ENCODE data around the gene COQ8B. TPM values are rescaled to one million over a fixed set of nuclear protein-coding genes. Genes with fewer than 3 reads are reported as not detected.

The COQ8B gene
- total RNA-seq, 1 donor from 2014 or later = 51.1 TPM

DNA sequence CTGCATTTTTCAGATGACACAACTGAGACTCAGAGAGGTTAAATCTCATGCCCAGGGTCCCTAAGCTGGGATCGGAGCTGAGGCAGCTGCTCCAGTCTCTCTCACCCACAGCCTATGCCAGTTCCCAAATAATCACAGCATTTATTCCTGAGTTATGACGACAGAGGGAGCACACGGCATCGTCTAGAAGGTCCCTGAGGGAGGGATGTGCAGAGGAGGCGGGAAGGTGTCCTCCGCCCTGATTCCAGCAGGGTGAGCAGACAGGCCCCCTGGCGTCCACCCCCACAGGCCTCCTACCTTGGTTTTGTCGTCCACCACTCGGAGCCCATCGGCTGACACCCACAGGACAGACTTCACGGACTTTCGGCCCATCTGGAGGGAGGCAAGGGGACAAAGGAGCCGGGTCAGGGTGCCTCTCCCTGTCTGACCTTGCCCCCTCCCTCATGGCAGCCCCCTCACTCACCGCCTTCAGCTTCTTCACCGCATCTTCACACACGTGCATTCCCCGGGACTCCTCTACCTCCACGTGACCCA lies 34.2 kb downstream of the COQ8B start:
- no peak for TF ChIP-seq POLR2AphosphoS5 (IDR thresholded peaks at IDR 0.05; ENCODE audit: insufficient read depth in 1 of 2, low read depth in 1 of 2)
- TF ChIP-seq, protein P1, sequence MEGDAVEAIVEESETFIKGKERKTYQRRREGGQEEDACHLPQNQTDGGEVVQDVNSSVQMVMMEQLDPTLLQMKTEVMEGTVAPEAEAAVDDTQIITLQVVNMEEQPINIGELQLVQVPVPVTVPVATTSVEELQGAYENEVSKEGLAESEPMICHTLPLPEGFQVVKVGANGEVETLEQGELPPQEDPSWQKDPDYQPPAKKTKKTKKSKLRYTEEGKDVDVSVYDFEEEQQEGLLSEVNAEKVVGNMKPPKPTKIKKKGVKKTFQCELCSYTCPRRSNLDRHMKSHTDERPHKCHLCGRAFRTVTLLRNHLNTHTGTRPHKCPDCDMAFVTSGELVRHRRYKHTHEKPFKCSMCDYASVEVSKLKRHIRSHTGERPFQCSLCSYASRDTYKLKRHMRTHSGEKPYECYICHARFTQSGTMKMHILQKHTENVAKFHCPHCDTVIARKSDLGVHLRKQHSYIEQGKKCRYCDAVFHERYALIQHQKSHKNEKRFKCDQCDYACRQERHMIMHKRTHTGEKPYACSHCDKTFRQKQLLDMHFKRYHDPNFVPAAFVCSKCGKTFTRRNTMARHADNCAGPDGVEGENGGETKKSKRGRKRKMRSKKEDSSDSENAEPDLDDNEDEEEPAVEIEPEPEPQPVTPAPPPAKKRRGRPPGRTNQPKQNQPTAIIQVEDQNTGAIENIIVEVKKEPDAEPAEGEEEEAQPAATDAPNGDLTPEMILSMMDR (IDR thresholded peaks at IDR 0.05) = no peak
- no peak for TF ChIP-seq POLR2A (IDR thresholded peaks at IDR 0.05)
- Histone ChIP-seq H3K27ac (no peak overlapping the region), H3K36me3 (peaks cover 0 to 78% of the 10 kb centered on the region in 2 donors), H3K9me3 (no peaks in the 10 kb centered on the region), H3K4me1 (peaks cover 5% of the 10 kb centered on the region), H3K4me3 (no peak overlapping the region), H3K27me3 (no peaks in the 10 kb centered on the region)
- DNase-seq (ENCODE audit: extremely low spot score in 2 of 2) = no peak
- intact Hi-C loops (cut with DNase I) = no loop called here

DNA sequence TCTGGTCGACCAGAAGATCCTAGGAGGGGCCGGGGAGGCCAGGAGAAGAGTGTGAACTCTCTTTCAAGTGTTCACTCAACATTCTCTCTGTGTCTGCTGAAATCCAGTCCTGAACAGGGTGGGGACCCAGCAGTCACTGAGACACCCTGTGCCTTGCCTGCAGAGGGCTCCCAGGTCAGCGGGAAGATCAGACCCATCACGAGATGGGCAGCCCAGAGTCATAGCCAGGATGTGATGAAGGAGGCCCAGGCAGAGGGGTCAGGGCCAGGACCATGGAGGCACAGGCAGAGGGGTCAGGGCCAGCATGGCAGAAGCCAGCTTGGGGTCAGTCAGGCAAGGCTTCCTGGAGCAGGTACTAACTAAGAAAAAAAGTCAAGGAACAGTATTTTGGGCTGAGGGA lies 35.6 kb downstream of the COQ8B start:
- Histone ChIP-seq H3K9me3 (no peaks in the 10 kb centered on the region), H3K27me3 (no peaks in the 10 kb centered on the region), H3K4me3 (no peak overlapping the region), H3K27ac (no peak overlapping the region), H3K4me1 (no peaks in the 10 kb centered on the region), H3K36me3 (peaks cover 0 to 84% of the 10 kb centered on the region in 2 donors)
- TF ChIP-seq, protein P1 (IDR thresholded peaks at IDR 0.05) = no peak
- no peak for TF ChIP-seq POLR2AphosphoS5 (IDR thresholded peaks at IDR 0.05; ENCODE audit: insufficient read depth in 1 of 2, low read depth in 1 of 2)
- no peak for TF ChIP-seq POLR2A (IDR thresholded peaks at IDR 0.05)
- no peak for DNase-seq (ENCODE audit: extremely low spot score in 2 of 2)
- intact Hi-C loops (cut with DNase I) = no loop called here

- Histone ChIP-seq H3K27ac (no peak overlapping the region), H3K4me1 (no peaks in the 10 kb centered on the region), H3K36me3 (peaks cover 0 to 76% of the 10 kb centered on the region in 2 donors), H3K9me3 (no peaks in the 10 kb centered on the region), H3K4me3 (no peak overlapping the region), H3K27me3 (no peaks in the 10 kb centered on the region)
- TF ChIP-seq POLR2A (IDR thresholded peaks at IDR 0.05) (no peak), POLR2AphosphoS5 (IDR thresholded peaks at IDR 0.05; ENCODE audit: insufficient read depth in 1 of 2, low read depth in 1 of 2) (no peak)
- TF ChIP-seq, protein P1 (IDR thresholded peaks at IDR 0.05) = no peak
- DNase-seq (ENCODE audit: extremely low spot score in 2 of 2) = no peak
- intact Hi-C loops (cut with DNase I) = no loop called here
These were observed 39.5 kb downstream of the COQ8B start for GRCh38 chr19:40677156-40677555.

DNA sequence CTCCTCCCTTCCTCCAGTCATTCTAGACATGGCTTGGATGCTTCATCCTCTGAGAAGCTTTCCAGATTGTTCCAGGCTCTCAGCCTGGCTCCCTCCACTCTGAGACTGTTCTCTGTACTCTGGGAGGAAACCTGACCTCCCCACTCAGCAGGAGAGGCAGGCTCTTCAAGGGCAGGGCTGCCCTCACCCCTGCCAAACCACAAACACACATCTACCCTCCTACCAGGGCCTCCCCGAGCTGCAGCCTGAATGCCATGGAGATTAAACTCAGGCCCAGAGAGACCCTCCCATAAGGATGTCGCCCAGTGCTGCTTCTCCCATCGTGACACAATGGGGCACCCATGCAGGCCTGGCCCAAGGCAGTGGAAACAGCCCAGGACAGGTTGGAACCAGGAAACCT lies 42.4 kb downstream of the COQ8B start:
- peaks cover 4 to 82% of the 10 kb centered on the region in 2 donors for H3K36me3 ChIP-seq
- intact Hi-C loops (cut with DNase I) = no loop called here
- H3K27ac ChIP-seq = peak overlapping the region; percentile 28

GRCh38 chr19:40673397-40673796 lies 43.3 kb downstream of the COQ8B start:
- TF ChIP-seq, protein P1 (IDR thresholded peaks at IDR 0.05) = no peak
- no peak for TF ChIP-seq POLR2A (IDR thresholded peaks at IDR 0.05)
- no peak for TF ChIP-seq POLR2AphosphoS5 (IDR thresholded peaks at IDR 0.05; ENCODE audit: insufficient read depth in 1 of 2, low read depth in 1 of 2)
- H3K4me1 ChIP-seq = no peaks in the 10 kb centered on the region
- H3K9me3 ChIP-seq = no peaks in the 10 kb centered on the region
- no peaks in the 10 kb centered on the region for H3K27me3 ChIP-seq
- H3K36me3 ChIP-seq = peaks cover 4 to 82% of the 10 kb centered on the region in 2 donors
- DNase-seq (ENCODE audit: extremely low spot score in 2 of 2) = no peak
- H3K27ac ChIP-seq = peak overlapping the region; percentile 5
- no peak overlapping the region for H3K4me3 ChIP-seq
- intact Hi-C loops (cut with DNase I) = no loop called here

More for the DNA sequence above, 42.4 kb downstream of the COQ8B start:
- Histone ChIP-seq H3K27me3 (no peaks in the 10 kb centered on the region), H3K4me1 (no peaks in the 10 kb centered on the region), H3K9me3 (no peaks in the 10 kb centered on the region), H3K4me3 (no peak overlapping the region)
- TF ChIP-seq POLR2AphosphoS5 (IDR thresholded peaks at IDR 0.05; ENCODE audit: insufficient read depth in 1 of 2, low read depth in 1 of 2) (no peak), POLR2A (IDR thresholded peaks at IDR 0.05) (no peak)
- TF ChIP-seq, protein P1 (IDR thresholded peaks at IDR 0.05) = no peak
- no peak for DNase-seq (ENCODE audit: extremely low spot score in 2 of 2)
